ENCODE measurements around the gene MRM2.

MRM2 gene

DNA sequence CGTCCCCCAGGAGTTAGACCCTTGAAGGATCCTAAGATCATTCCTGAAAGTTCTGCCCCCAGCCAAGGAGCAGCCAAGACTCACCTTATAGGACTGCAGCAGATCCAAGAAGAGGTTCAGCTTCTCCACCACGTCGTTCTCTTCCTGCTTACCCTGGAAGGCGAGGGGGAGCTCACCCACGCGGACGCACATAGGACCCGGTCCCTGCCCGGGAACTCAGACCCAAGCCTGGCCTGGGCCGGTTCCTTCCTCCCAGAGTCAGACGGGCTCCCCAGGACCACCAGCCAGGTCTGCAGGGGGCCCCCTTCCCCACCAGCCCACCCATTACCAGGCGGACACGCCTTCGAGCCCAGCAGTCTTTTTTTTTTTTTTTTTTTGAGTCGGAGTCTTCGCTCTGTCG is 15.6 kb upstream of the MRM2 start:
- TF ChIP-seq, protein P1, sequence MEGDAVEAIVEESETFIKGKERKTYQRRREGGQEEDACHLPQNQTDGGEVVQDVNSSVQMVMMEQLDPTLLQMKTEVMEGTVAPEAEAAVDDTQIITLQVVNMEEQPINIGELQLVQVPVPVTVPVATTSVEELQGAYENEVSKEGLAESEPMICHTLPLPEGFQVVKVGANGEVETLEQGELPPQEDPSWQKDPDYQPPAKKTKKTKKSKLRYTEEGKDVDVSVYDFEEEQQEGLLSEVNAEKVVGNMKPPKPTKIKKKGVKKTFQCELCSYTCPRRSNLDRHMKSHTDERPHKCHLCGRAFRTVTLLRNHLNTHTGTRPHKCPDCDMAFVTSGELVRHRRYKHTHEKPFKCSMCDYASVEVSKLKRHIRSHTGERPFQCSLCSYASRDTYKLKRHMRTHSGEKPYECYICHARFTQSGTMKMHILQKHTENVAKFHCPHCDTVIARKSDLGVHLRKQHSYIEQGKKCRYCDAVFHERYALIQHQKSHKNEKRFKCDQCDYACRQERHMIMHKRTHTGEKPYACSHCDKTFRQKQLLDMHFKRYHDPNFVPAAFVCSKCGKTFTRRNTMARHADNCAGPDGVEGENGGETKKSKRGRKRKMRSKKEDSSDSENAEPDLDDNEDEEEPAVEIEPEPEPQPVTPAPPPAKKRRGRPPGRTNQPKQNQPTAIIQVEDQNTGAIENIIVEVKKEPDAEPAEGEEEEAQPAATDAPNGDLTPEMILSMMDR (IDR thresholded peaks at IDR 0.05; ENCODE audit: low read depth, low read length, missing control alignments): no peak
- no peak for DNase-seq (ENCODE audit: low read depth)
- H3K4me3 ChIP-seq (ENCODE audit: low read depth, low read length): no peak overlapping the region

DNA sequence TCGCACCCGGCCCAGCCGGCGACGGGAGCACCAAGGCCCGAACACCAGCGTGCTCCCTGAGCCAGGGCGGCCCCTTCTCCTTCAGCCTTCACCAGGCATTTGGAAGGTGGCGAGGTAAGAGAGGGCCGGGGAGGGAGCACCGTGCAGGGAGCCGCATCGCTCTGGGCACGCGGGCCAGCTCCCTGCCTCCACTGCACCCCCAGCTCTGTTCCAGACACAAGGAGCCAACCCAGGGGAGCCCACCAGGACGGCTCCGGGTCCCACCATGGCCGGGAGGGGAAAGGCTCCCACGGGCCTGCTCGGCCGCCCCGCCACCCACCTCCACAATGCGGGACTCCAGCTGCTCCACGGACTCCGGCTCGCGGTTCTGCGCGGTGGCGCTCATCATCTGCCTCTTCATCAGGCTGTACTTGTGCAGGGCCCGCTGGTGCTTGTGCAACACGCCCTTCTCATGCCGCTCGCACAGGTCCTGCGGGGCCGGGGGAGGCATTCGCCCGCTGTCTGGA is 15.1 kb upstream of the MRM2 start:
- DNase-seq (ENCODE audit: low read depth): no peak
- TF ChIP-seq, protein P1 (IDR thresholded peaks at IDR 0.05; ENCODE audit: low read depth, low read length, missing control alignments): no peak
- no peak overlapping the region for H3K4me3 ChIP-seq (ENCODE audit: low read depth, low read length)

- H3K4me3 ChIP-seq (ENCODE audit: low read depth, low read length): no peak overlapping the region
- TF ChIP-seq, protein P1 (IDR thresholded peaks at IDR 0.05; ENCODE audit: low read depth, low read length, missing control alignments): no peak
- DNase-seq (ENCODE audit: low read depth): no peak
Observed at GRCh38 chr7:2256306-2257045, 14.5 kb upstream of the MRM2 start.

DNA sequence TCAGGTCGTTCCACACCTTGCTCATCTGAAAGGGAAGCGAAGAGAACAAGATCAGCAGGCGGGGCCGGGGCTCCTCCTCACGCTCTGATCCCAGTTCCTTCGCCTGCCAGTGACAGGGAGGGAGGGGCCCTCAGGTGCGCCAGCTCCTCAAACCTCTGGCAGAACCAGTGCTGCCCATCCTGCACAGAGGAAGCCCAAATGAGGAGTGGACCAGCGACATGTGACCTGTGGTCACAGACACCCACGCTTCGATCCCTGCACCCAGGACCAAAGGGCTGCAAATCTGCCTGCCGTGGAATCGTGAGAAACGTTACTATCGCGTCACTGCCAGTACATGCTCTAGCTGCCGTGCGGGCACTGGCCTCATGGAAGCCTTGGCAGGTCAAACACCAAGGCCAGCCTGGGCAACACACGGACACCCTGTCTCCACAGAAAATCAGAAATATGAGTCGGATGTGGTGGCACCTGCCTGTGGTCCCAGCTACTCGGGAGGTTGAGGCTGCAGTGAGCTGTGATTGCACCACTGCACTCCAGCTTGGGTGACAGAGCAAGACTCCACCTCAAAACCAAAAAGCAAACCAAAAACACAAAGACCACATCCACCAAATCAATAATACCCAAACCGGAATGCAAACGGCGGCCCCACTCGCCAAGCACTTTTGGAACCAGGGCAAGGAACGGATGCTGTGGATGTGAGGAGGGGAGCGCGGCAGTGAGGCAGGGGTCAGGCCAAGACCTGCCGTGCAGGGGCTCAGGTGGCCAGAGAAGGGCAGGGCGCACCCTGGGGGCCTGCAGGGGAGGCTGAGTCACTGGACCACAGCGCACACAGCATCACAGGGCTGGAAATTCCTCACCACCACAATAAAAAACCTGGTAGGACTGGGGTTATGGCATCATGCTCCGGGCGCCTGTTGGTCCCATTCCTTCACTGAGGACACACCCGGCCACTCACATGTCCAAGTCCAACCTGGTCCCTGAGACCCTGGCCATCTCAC is 13.4 kb upstream of the MRM2 start:
- TF ChIP-seq, protein P1 (IDR thresholded peaks at IDR 0.05; ENCODE audit: low read depth, low read length, missing control alignments): no peak

GRCh38 chr7:2254429-2255144 is 12.6 kb upstream of the MRM2 start:
- TF ChIP-seq, protein P1 (IDR thresholded peaks at IDR 0.05; ENCODE audit: low read depth, low read length, missing control alignments): no peak
- H3K4me3 ChIP-seq (ENCODE audit: low read depth, low read length): no peak overlapping the region
- no peak for DNase-seq (ENCODE audit: low read depth)

More for the DNA sequence above, 13.4 kb upstream of the MRM2 start:
- DNase-seq (ENCODE audit: low read depth): no peak
- H3K4me3 ChIP-seq (ENCODE audit: low read depth, low read length): no peak overlapping the region

GRCh38 chr7:2253525-2254244 is 11.7 kb upstream of the MRM2 start:
- no peak for DNase-seq (ENCODE audit: low read depth)
- TF ChIP-seq, protein P1 (IDR thresholded peaks at IDR 0.05; ENCODE audit: low read depth, low read length, missing control alignments): no peak
- no peak overlapping the region for H3K4me3 ChIP-seq (ENCODE audit: low read depth, low read length)

Data from GM12864 (cell line).